Mucosa of stomach (tissue), 1 donor: ENCODE measurements around the gene SIGLECL1.
"Not testable (repeated sequence)": the region's sequence is repeated elsewhere in the genome, so short reads cannot be mapped to it uniquely, and the experiment has no call there.

Experiments used
- H3K27me3 ChIP-seq: one replicate; pipeline ENCODE4 v1.7.0; 2013; ENCODE audit warnings: mild to moderate bottlenecking, low read length; ENCODE audit not compliant: control insufficient read depth, insufficient read depth
- H3K36me3 ChIP-seq: one replicate; pipeline ENCODE4 v1.7.0; 2013; ENCODE audit warnings: low read length; ENCODE audit not compliant: control insufficient read depth, insufficient read depth
- H3K4me1 ChIP-seq: one replicate; pipeline ENCODE4 v1.7.0; 2013; ENCODE audit warnings: mild to moderate bottlenecking, low read length; ENCODE audit not compliant: control insufficient read depth, insufficient read depth
- H3K4me3 ChIP-seq: one replicate; pipeline ENCODE4 v1.7.0; 2013; ENCODE audit warnings: low read length
- H3K9ac ChIP-seq: one replicate; pipeline ENCODE4 v1.7.0; 2013; ENCODE audit warnings: mild to moderate bottlenecking, low read length, moderate library complexity
- H3K9me3 ChIP-seq: one replicate; pipeline ENCODE4 v1.7.0; 2013; ENCODE audit warnings: mild to moderate bottlenecking, low read length, moderate library complexity; ENCODE audit not compliant: control insufficient read depth
- donor health status: Pancreatic carcinoma.

SIGLECL1 gene

DNA sequence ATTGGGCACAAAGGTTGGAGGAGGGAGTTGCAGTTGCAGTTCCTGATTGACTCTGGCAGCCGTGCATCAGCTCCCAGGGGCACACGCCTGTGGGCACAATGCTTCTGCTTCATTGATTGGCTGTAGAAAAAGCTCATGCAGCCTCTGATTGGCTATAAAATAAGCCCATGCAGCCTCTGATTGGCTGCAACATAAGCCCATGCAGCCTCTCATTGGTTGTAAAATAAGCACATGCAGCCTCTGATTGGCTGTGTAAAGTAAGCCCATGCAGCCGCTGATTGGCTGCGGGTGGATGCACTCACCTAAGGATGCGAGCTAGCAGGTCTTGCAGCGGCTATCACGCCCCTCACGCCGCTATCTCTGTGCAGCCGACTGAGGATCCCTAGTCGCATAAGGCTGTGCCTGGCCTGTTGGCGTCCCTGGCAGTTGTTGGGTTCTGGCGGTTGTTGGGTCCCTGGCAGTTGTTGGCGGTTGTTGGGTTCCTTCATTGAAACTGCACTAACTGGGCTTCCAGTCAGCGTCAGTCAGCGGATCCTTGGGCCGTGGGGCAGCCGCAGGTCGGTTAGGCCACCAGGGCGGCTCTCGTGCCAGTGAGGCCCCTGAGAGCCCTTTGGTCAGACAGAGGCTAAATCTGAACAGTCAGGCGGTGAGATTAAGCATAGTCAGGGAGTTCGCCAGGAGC lies at the start of gene SIGLECL1:
SIGLECL1 (plus strand) TSS at position 295 of the 682 bp plus-strand sequence. CDS start 12,993 bp downstream, outside the sequence.
- Histone ChIP-seq H3K27me3 (no peaks in the 10 kb centered on the region), H3K4me3 (no peak within 1 kb of the TSS), H3K4me1 (no peaks in the 10 kb centered on the region), H3K36me3 (no peaks in the 10 kb centered on the region), H3K9ac (no peak within 1 kb of the TSS), H3K9me3 (no peaks in the 10 kb centered on the region)

DNA sequence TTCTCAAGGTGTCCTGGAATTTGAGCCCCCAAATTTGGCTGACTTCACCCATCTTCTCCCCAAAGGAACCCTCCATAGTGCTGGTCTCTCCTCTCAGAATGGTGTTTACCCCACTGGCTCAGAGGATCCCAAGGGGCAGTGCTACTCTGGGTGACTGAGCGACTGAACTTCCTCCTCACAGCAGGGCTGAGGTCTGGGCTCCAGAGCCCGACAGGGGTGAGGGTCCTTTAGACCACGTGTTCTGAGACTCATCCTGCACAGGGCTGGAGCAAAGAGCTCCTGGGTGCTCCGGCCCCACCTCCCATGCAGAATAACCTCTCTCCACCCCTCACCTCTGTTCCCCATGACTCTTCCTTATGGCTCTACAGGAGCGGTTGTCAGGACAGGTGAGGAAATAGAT lies 49.2 kb upstream of the SIGLECL1 start:
- H3K36me3 ChIP-seq, result no peaks in the 10 kb centered on the region
- H3K9me3 ChIP-seq, result no peaks in the 10 kb centered on the region
- peaks cover 3% of the 10 kb centered on the region for H3K27me3 ChIP-seq
- H3K9ac ChIP-seq, result no peak overlapping the region
- no peak overlapping the region for H3K4me3 ChIP-seq
- no peaks in the 10 kb centered on the region for H3K4me1 ChIP-seq

- no peak overlapping the region for H3K4me3 ChIP-seq
- H3K27me3 ChIP-seq, result peaks cover 3% of the 10 kb centered on the region
- no peaks in the 10 kb centered on the region for H3K9me3 ChIP-seq
- H3K4me1 ChIP-seq, result no peaks in the 10 kb centered on the region
- H3K9ac ChIP-seq, result no peak overlapping the region
- no peaks in the 10 kb centered on the region for H3K36me3 ChIP-seq
These were observed 47.0 kb upstream of the SIGLECL1 start for GRCh38 chr19:51203916-51204315.

- no peak overlapping the region for H3K9ac ChIP-seq
- H3K4me3 ChIP-seq, result no peak overlapping the region
- H3K36me3 ChIP-seq, result no peaks in the 10 kb centered on the region
- no peaks in the 10 kb centered on the region for H3K9me3 ChIP-seq
- peaks cover 3% of the 10 kb centered on the region for H3K27me3 ChIP-seq
- H3K4me1 ChIP-seq, result no peaks in the 10 kb centered on the region
These were observed 46.6 kb upstream of the SIGLECL1 start for GRCh38 chr19:51204321-51204720.

DNA sequence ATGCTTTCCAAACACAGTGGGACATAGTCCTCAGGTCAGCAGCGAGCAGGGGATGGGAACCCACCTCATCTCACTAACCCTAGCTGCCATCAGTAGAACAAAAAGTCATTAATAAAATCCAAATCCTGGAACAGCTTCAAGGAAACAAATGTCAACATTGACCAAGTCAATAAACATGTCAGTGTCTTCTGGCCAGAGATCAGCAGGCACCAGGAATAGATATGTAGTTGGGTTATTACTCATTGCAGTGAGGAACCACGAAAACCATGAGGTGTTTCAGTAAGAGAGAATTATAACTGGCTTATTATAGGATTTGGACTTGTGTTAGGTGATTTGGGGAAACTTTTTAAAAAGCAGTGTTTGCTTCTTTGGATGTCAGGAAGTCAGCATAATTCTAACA lies 43.1 kb upstream of the SIGLECL1 start:
- H3K9me3 ChIP-seq, result no peaks in the 10 kb centered on the region
- H3K9ac ChIP-seq, result no peak overlapping the region
- no peaks in the 10 kb centered on the region for H3K36me3 ChIP-seq
- no peaks in the 10 kb centered on the region for H3K27me3 ChIP-seq
- no peak overlapping the region for H3K4me3 ChIP-seq
- H3K4me1 ChIP-seq, result no peaks in the 10 kb centered on the region

DNA sequence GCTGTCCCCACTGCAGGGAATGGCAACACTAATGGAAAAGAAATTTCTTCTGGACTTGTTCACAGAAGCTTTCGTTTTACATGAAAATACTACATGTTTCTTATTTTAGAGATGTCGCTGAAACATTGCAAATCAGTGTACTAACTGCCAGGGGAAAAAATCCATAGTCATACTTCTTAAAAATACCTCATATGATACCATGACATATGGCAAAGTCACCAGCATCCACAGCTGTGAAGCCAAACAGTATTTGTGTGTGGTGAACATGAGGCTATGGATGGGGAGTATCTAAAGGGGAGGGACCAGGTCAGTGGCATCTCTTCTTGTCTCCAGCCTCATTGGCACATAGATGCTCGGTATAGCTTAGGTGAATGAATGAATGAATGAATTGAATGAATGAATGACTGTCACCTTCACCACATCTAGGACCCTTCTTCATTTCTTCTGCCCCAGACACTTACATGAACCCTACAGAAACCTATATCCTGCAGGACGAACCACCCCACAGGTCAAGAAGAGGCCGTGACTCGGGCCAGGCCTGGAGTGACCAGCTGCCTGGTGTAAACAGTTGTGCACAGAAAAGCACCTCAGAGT lies 40.6 kb upstream of the SIGLECL1 start:
- Histone ChIP-seq H3K36me3 (no peaks in the 10 kb centered on the region), H3K9ac (no peak overlapping the region), H3K4me3 (no peak overlapping the region), H3K4me1 (no peaks in the 10 kb centered on the region), H3K9me3 (no peaks in the 10 kb centered on the region), H3K27me3 (no peaks in the 10 kb centered on the region)

DNA sequence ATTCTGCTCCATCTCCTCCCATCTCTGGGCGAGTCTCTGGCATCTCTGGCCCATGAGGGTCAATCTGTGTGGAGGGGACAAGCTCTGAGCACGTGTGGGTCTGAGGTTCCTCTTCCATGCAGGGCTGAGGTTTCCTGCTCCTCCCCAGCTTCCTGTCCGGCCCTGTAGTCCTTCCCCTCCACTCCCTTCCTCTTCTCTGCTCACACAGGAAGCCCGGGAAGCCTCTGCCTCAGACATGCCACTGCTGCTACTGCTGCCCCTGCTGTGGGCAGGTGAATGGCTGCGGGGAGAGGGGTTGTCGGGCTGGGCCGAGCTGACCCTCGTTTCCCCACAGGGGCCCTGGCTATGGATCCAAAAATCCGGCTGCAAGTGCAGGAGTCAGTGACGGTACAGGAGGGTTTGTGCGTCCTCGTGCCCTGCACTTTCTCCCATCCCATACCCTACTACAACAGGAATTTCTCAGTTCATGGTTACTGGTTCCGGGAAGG lies 40.0 kb upstream of the SIGLECL1 start:
- not testable (repeated sequence) for H3K36me3 ChIP-seq, H3K9ac ChIP-seq, H3K4me1 ChIP-seq, H3K4me3 ChIP-seq, H3K9me3 ChIP-seq, H3K27me3 ChIP-seq

DNA sequence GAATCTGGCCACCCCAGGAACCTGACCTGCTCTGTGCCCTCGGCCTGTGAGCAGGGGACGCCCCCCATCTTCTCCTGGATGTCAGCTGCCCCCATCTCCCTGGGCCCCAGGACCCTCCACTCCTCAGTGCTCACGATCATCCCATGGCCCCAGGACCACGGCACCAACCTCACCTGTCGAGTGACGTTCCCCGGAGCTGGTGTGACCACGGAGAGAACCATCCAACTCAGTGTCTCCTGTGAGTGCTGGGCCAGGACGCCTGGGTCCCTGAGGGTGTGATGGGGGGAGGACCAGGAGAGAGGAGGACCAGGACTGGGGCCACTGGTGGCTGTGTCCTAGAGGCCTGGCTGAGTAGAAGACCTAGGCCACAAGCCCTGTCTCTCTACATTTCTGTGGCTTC lies 39.0 kb upstream of the SIGLECL1 start:
- no peaks in the 10 kb centered on the region for H3K9me3 ChIP-seq
- H3K4me1 ChIP-seq, result no peaks in the 10 kb centered on the region
- no peaks in the 10 kb centered on the region for H3K36me3 ChIP-seq
- no peak overlapping the region for H3K9ac ChIP-seq
- H3K4me3 ChIP-seq, result no peak overlapping the region
- H3K27me3 ChIP-seq, result no peaks in the 10 kb centered on the region

- H3K9ac ChIP-seq, result no peak overlapping the region
- H3K9me3 ChIP-seq, result no peaks in the 10 kb centered on the region
- H3K27me3 ChIP-seq, result no peaks in the 10 kb centered on the region
- H3K4me1 ChIP-seq, result no peaks in the 10 kb centered on the region
- no peak overlapping the region for H3K4me3 ChIP-seq
- no peaks in the 10 kb centered on the region for H3K36me3 ChIP-seq
These were observed 31.6 kb upstream of the SIGLECL1 start for GRCh38 chr19:51219307-51219706.

DNA sequence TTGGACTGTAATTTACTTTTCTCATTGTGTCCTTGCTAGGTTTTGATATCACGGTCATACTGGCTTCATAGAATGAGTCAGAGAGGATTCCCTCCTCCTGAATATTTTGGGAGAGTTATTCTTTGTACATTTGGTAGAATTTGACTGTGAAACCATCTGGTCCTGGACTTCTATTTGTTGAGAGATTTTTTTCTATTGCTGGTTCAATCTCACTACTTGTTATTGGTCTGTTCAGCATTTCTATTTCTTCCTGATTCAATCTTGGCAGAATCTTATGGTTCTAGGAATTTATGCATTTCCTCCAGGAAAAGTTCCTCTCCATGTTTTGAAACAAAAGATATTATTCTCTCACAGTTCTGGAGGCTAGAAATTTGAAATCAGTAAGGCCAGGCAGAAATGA lies 30.9 kb upstream of the SIGLECL1 start:
- Histone ChIP-seq H3K9me3 (no peaks in the 10 kb centered on the region), H3K36me3 (no peaks in the 10 kb centered on the region), H3K27me3 (no peaks in the 10 kb centered on the region), H3K4me1 (no peaks in the 10 kb centered on the region), H3K9ac (no peak overlapping the region), H3K4me3 (no peak overlapping the region)

DNA sequence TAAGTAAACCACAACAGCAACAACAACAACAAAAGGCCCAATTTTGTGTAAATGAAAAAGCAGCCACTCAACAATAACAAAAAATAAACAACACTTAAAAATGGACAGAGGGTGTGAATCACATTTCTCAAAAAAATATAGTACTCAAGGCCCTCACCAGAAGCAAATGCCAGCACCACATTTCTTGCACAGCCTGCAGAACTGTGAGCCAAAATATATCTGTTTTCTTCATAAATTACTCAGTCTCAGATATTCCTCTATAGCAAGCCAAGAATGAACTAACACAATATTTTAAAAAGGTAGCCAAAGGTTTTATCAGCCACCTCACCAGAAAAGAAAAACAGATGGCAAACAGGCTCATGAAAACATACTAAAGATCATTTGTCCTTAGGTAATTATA lies 29.9 kb upstream of the SIGLECL1 start:
- H3K9ac ChIP-seq, result no peak overlapping the region
- no peaks in the 10 kb centered on the region for H3K36me3 ChIP-seq
- no peaks in the 10 kb centered on the region for H3K9me3 ChIP-seq
- no peaks in the 10 kb centered on the region for H3K4me1 ChIP-seq
- H3K27me3 ChIP-seq, result no peaks in the 10 kb centered on the region
- H3K4me3 ChIP-seq, result no peak overlapping the region

DNA sequence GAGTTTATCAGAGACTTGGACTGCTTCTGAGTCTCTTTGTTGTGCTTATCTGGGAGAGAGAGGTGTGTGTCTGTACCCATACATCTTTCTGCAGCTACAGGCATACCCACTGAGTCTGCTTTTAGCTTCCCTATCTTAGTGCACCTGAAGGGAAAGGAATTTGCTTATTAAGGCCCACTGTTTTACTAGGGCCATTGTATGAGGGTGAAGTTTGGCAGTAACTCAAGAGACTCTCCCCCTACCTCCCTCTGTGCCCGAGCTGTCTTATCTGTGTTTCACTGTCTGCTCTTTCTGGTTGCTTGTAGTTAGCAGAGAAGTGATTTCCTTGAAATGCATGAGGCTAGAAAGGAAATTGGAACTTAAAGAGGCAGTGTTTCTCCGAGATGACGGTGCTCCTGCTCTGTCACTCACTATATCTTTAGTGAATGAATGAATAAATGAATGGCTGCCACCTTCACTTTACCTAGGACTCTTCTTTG lies 26.7 kb upstream of the SIGLECL1 start:
- no peaks in the 10 kb centered on the region for H3K36me3 ChIP-seq
- no peaks in the 10 kb centered on the region for H3K9me3 ChIP-seq
- no peak overlapping the region for H3K9ac ChIP-seq
- no peaks in the 10 kb centered on the region for H3K27me3 ChIP-seq
- H3K4me3 ChIP-seq, result no peak overlapping the region
- H3K4me1 ChIP-seq, result no peaks in the 10 kb centered on the region
